HG03095 (cell line): Measurements from ENCODE around the gene TMCC3.
"Not testable (repeated sequence)": the region's sequence is repeated elsewhere in the genome, so short reads cannot be mapped to it uniquely, and the experiment has no call there.

Experiments used
- ATAC-seq: cut with Tn5 transposase; IDR thresholded peaks from one replicate; pipeline ENCODE4 v1.9.1; 2021; ENCODE audit warnings: moderate library complexity; ENCODE audit not compliant: unreplicated experiment

The TMCC3 gene

DNA sequence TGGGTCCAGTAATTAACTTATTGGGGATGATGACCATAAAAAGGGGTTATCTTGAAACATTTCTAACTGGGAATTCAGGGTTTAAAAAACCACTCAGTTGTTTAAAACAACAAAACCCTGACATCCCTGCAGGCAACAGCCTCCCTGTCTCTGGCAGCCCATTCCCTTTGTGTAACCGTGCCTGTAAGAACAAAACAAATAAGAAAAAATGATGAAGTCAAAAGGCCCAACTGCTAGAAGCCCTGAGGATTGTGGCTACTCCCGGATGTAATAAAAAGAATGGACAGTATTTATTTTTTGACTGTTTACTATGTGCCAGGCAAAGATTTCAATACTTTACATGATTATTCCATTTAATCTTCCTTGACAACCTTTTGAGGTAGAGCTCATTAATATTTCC lies 75.3 kb downstream of the TMCC3 start:
- ATAC-seq, result no peak

GRCh38 chr12:94571556-94571955 lies 78.8 kb downstream of the TMCC3 start:
- no peak for ATAC-seq

- no peak for ATAC-seq
Measured at GRCh38 chr12:94570161-94570560, 80.2 kb downstream of the TMCC3 start.

DNA sequence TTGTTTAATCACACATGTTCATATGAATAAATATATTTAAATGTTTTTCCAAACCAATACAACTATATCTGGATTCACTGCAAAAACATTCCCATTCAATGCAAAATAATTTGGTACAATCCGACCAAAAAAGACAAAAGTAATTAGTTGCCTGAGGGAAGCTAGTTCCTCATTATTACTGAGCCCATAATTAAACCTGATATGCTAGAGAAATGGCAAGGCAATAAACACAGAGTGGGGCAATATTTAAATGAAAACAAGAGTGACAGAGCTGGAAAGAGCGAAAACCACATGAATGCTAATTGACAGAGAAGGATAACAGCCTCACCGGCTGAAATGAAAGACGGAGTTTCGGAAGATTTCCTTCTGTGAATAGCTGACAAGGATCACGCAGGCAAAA lies 82.6 kb downstream of the TMCC3 start:
- no peak for ATAC-seq

- no peak for ATAC-seq
Measured at GRCh38 chr12:94566345-94566744, 84.0 kb downstream of the TMCC3 start.

GRCh38 chr12:94565683-94566082 lies 84.7 kb downstream of the TMCC3 start:
- ATAC-seq, result no peak

- ATAC-seq, result no peak
Measured at GRCh38 chr12:94563286-94563685, 87.1 kb downstream of the TMCC3 start.

GRCh38 chr12:94561943-94562411 lies 88.4 kb downstream of the TMCC3 start:
- peak; percentile 84 for ATAC-seq

GRCh38 chr12:94560431-94561221 lies 89.7 kb downstream of the TMCC3 start:
- ATAC-seq, result peak; percentile 70

- ATAC-seq, result no peak
Measured at GRCh38 chr12:94558612-94559011, 91.7 kb downstream of the TMCC3 start.

DNA sequence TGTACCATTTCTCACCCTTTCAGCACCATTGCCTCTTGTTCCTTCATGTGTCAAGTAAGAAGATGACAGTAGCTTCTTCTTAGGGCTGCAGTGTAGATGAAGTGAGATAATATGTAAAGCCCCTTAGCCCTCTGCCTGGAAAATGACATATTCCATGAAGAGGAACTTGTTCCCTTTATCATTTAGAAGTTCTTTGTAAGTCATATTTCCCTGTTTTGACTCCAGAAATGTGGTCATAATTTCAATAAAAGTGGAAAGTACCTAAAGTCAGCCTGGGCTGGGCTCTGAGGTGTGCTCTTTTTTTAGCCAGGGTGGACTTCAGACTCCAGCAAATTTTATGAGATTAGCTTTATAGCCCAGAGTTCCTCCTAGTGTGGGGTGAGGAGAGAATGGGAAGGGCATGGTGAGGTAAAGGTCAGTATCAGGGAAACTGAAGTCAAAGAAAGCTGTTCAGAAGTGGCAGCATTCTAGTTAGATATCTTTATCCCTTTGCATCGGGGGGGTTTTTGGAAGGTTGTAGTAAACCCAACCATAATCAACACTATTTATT lies 92.5 kb downstream of the TMCC3 start:
- ATAC-seq, result no peak

DNA sequence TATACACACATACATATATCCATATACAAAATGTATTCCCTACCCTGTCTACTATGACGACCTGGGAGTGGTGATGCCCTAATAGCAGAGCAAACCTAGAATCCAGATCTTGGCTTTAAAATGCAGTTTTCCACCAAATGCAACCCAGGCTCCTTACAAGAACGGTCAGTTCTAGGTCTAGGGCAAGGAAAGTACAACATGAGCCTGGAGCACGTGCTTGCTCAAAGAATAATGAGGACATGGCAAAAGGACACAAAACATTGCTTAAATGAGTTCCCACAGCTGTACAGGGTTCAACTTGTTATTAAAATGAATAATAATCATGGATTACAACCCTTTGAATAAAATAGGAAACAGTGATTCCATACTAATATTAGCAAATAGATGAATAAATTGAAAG lies 94.7 kb downstream of the TMCC3 start:
- no peak for ATAC-seq

DNA sequence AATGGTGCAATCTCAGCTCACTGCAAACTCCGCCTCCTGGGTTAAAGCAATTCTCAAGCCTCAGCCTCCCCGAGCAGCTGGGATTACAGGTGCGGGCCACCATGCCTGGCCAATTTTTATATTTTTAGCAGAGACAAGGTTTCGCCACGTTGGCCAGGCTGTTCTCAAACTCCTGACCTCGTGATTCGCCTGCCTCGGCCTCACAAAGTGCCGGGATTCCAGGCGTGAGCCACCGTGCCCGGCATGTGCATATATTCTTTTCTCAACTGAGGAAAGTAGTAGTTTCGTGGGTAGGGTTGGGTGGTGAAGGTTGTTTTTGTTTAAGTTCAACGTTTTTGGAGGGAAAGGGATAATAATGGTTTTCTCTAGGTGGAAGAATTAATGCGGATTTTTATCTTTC lies 96.5 kb downstream of the TMCC3 start:
- ATAC-seq, result no peak

DNA sequence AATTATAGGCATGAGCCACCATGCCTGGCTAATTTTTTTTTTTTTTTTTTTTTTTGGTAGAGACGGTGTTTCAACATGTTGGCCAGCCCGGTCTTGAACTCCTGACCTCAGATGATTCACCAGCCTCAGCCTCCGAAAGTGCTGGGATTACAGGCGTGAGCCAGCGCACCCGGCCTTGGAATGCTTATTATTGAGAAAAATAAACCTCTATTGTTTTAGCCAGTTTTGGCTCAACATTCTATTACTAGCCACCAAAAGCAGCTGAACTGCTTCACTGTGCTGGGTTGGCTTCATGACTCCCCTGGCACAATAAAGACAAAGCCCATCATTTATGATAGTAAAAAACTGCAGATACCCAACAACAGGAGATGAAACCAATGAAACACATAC lies 97.2 kb downstream of the TMCC3 start:
- ATAC-seq, result no peak

DNA sequence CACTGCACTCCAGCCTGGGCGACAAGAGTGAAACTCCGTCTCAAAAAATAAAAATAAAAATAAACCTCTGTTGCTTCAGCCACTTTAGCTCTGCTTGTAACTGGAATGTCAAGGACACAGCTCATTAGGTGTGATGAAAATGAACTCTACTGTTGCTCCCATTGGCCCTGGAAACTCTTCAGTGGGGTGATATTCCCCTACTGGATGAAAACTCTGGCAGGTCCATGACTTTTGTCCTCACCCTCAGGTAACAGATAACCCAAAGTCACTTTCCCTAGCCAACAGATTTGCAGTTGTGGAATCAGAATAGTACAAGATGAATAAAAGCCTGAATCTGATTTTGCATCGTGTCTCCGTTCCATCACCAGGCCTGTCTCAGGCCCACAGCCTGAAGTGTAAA lies 98.5 kb downstream of the TMCC3 start:
- ATAC-seq, result no peak

- no peak for ATAC-seq
Measured at GRCh38 chr12:94550964-94551363, 99.4 kb downstream of the TMCC3 start.

- ATAC-seq, result not testable (repeated sequence)
Measured at GRCh38 chr12:94548833-94549232, 101.5 kb downstream of the TMCC3 start.

GRCh38 chr12:94545935-94546771 lies 104.2 kb downstream of the TMCC3 start:
- ATAC-seq, result no peak

GRCh38 chr12:94544355-94544754 lies 106.0 kb downstream of the TMCC3 start:
- ATAC-seq, result no peak

DNA sequence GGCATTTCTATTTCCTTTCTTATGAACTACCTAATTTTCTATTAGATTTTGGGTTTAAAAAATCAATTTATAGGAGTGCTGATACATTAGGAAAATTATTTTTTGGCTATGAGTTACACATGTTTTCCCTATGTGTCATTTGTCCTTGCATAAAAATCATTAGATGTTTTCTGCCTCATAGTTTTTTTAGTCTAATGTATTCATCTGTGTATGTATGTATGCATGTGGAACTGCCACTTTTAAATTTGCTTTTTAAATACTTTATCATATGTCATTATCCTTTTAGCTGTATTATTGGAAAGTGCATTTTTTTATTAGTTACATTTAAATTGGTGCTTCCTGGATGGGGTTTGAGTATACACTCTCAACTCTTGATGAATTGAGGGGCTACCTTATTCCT lies 112.0 kb downstream of the TMCC3 start:
- no peak for ATAC-seq

DNA sequence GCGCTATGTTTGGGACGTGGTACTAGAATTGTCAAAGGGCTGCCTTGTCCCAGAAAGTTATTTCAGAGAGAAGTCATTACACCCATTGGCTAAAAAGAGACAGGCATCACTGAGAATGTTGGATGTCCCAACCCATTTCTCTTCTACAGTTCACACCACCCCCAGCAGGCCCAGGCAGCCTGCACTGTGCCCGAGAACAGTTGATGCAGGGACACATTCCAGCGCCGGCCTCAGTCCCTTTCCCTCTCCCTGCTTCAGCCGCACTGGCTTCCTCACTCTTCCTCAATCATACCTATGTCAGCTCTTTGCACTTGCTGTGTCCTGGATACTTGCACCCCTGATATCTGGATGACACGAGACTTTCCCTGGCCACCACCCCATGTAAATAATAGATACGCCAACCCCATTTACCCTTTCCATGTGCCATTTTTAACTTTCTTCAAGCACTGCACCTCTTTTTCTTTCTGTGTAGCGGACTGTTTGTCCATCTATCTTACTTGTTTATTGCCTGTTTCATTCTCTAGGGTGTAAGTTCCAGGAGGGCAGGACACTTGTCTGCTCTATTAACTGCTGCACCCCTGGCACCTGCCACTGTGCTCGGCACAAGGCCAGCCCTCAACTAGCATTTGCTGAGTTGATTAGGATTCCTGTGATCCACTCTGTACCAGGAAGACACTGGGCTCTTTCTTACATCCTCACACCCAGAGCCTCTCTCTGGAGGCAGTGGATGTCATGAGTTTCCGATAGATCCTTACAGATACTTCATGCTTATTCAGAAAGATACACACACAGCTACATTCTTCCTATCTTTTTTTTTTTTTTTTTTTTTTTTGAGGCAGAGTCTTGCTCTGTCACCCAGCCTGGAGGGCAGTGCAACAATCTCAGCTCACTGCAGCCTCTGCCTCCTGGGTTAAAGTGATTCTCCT lies 114.1 kb downstream of the TMCC3 start:
- no peak for ATAC-seq
